Measurements from ENCODE around the gene NKD1. TPM values are rescaled to one million over a fixed set of nuclear protein-coding genes. Genes with fewer than 3 reads are reported as not detected.

The NKD1 gene, protein sequence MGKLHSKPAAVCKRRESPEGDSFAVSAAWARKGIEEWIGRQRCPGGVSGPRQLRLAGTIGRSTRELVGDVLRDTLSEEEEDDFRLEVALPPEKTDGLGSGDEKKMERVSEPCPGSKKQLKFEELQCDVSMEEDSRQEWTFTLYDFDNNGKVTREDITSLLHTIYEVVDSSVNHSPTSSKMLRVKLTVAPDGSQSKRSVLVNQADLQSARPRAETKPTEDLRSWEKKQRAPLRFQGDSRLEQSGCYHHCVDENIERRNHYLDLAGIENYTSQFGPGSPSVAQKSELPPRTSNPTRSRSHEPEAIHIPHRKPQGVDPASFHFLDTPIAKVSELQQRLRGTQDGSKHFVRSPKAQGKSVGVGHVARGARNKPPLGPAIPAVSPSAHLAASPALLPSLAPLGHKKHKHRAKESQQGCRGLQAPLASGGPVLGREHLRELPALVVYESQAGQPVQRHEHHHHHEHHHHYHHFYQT
- polyA plus RNA-seq (2011; rRNA removed), result not detected in 2 replicates
- not detected in 2 replicates for polyA minus RNA-seq (2011; rRNA and poly(A)+ RNA removed)

DNA sequence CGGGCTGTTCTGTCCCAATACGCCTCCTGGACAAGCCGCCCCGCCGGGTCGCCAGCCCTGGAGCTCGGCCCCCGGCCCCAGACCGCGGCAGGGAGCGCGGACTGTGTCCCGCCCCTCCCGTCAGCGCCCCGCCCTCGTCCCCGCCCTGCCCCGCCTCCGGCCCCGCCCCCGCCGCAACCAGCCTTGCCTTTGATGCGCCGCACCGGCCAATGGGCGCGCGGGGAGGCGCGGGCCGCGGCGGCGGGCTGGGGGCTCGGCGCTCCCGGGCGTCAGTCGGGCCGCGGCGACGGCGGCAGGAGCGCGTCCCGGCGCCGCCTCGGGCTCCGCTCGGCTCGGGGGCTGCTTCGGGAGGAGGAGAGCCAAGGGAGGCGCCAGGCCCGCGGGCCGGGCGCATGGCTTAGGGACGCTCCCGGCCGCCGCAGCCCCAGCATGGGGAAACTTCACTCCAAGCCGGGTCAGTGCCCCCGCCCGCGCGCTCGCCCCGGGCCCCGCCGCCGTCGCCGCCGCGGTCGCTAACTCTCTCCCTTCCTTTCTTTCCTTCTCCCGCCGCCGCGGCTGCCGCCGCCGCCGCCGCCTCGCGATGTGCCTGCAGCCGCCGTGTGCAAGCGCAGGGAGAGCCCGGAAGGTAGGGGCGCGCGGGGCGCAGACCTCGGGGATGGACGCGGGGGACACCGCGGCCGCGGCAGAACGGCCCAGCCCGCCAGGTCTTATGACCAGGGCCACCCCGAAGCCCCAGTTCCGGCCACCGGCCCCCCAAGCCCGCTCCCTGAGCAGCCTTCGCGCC, at the start of gene NKD1:
Gene NKD1, plus strand, starts transcription at position 272 of the 784 bp plus-strand sequence. Its CDS starts 158 bp downstream, at position 430.
- DNase-seq (ENCODE audit: low read depth, low spot score), result no peak

DNA sequence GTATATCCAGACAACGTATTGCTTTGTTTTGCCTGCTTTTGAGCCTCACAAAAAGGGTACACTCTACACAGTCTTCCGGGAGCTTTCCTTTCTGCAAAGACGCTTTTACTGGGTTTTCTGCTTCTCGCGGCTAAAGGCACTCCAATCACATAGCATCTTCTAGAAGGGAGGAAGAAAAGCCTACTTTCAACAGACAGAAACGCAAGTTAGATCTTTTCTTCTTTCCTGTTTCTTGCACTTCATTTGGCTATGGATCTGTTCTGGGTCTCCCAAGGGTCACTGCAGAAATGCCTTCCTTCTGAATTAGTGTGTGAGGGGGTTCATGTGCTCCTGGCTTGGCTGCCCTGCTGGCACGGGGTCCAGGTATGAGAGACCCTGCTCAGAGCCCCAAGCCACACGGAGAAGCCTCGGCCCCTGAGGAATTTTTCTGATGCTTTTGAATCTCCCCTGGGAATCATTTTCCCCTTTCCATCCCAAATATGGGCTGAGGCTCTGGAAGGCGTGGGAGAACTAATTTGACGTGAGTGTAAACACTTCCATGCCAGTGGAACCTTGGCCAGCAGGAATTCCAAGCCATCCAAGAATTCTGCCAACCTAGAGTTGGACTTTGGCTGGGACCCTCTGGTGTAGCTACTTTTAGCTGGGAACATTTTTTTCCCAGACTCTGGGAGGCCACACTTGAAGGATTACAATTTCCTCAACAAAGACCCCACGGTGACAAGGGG, 49.6 kb upstream of the NKD1 start:
- Histone ChIP-seq H3K27me3 (ENCODE audit: control insufficient read depth, insufficient read depth, low read length) (peaks cover 3% of the 10 kb centered on the region), H3K27ac (ENCODE audit: low read depth, low read length) (no peak overlapping the region), H3K9me3 (ENCODE audit: control insufficient read depth, insufficient read depth, low read length) (no peaks in the 10 kb centered on the region), H3K4me3 (ENCODE audit: low read depth, low read length) (no peak overlapping the region)
- POLR2A ChIA-PET, result no interaction called here
- TF ChIP-seq, protein P1, sequence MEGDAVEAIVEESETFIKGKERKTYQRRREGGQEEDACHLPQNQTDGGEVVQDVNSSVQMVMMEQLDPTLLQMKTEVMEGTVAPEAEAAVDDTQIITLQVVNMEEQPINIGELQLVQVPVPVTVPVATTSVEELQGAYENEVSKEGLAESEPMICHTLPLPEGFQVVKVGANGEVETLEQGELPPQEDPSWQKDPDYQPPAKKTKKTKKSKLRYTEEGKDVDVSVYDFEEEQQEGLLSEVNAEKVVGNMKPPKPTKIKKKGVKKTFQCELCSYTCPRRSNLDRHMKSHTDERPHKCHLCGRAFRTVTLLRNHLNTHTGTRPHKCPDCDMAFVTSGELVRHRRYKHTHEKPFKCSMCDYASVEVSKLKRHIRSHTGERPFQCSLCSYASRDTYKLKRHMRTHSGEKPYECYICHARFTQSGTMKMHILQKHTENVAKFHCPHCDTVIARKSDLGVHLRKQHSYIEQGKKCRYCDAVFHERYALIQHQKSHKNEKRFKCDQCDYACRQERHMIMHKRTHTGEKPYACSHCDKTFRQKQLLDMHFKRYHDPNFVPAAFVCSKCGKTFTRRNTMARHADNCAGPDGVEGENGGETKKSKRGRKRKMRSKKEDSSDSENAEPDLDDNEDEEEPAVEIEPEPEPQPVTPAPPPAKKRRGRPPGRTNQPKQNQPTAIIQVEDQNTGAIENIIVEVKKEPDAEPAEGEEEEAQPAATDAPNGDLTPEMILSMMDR (IDR thresholded peaks at IDR 0.05; ENCODE audit: low read depth, low read length), result no peak
- CTCF ChIA-PET, result no interaction called here
- DNase-seq (ENCODE audit: low read depth, low spot score), result no peak

More for the DNA sequence above, at the start of gene NKD1:
- Histone ChIP-seq H3K4me3 (ENCODE audit: low read depth, low read length) (peak within 1 kb of the TSS; percentile 58), H3K27ac (ENCODE audit: low read depth, low read length) (no peak within 1 kb of the TSS), H3K9me3 (ENCODE audit: control insufficient read depth, insufficient read depth, low read length) (peaks cover 3% of the 10 kb centered on the region; the same call in 1 of the 2 replicates), H3K27me3 (ENCODE audit: control insufficient read depth, insufficient read depth, low read length) (peaks cover 60% of the 10 kb centered on the region)
- POLR2A ChIA-PET, result no interaction called here
- TF ChIP-seq, protein P1 (IDR thresholded peaks at IDR 0.05; ENCODE audit: low read depth, low read length), result no peak
- CTCF ChIA-PET, result interaction anchor here (1.3 kb wide), 1 partner anchor 117 kb away, joined by 4 read pairs; no protein-coding TSS in a partner anchor

DNA sequence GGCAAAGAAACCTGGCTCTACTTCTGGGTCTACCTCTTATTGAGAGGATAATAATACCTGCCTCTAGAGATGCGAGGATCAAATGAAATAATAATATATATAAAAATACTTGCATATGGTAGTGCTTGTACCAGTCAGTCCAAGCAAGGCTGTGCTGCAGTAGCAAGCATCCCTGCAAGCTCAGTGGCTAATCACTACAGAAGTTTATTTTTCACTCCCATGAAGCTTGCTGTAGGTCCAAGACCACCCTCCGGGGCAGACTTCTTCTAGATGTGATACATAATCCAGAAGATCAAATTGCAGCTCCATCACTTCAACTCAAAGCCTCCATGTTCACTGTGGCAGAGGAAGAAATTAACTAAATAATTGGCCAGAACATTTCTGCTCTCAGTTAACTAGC, 48.9 kb upstream of the NKD1 start:
- no peaks in the 10 kb centered on the region for H3K9me3 ChIP-seq (ENCODE audit: control insufficient read depth, insufficient read depth, low read length)
- no peak overlapping the region for H3K4me3 ChIP-seq (ENCODE audit: low read depth, low read length)
- no peak overlapping the region for H3K27ac ChIP-seq (ENCODE audit: low read depth, low read length)
- POLR2A ChIA-PET, result no interaction called here
- DNase-seq (ENCODE audit: low read depth, low spot score), result no peak
- CTCF ChIA-PET, result no interaction called here
- TF ChIP-seq, protein P1 (IDR thresholded peaks at IDR 0.05; ENCODE audit: low read depth, low read length), result no peak
- H3K27me3 ChIP-seq (ENCODE audit: control insufficient read depth, insufficient read depth, low read length), result peaks cover 3% of the 10 kb centered on the region

DNA sequence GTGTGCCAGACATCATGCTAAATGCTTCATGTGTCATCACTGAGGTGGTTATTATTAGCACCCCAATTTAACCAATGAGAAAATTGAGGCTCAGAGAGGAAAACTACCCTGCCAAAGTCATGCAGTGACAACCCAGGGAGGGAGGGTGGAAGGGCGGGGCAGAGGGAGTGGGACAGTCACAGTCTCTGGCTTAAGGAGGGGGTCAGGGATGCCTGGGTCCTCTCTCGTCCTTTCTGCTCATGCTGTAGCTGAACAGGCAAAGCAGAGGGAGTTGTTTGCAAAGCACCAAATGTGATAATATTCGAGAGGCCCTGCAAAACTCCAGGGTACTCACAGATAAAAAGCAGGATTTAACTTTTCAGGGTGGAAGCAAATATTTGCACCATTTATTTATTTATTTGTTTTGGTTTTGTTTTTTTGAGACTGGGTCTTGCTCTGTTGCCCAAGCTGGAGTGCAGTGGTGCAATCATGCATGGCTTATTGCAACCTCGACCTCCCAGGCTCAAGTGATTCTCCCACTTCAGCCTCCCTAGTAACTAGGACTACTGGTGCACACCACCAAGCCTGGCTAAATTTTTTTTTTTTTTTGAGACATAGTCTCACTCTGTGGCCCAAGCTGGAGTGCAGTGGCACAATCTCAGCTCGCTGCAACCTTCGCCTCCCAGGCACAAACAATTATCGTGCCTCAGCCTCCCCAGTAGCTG, 47.9 kb upstream of the NKD1 start:
- no peaks in the 10 kb centered on the region for H3K9me3 ChIP-seq (ENCODE audit: control insufficient read depth, insufficient read depth, low read length)
- H3K27me3 ChIP-seq (ENCODE audit: control insufficient read depth, insufficient read depth, low read length), result peaks cover 3% of the 10 kb centered on the region
- no peak overlapping the region for H3K27ac ChIP-seq (ENCODE audit: low read depth, low read length)
- POLR2A ChIA-PET, result no interaction called here
- TF ChIP-seq, protein P1 (IDR thresholded peaks at IDR 0.05; ENCODE audit: low read depth, low read length), result no peak
- no peak overlapping the region for H3K4me3 ChIP-seq (ENCODE audit: low read depth, low read length)
- CTCF ChIA-PET, result no interaction called here
- no peak for DNase-seq (ENCODE audit: low read depth, low spot score)
